Loucy (cell line): Measurements from ENCODE around the gene DGKB.

ENCODE experiments used
- H2AFZ ChIP-seq: fragments of 200-600 bp; sonication (generic); 2 replicates; pipeline ENCODE4 v1.6.0; 2016; ENCODE audit warnings: antibody characterized with exemption, mild to moderate bottlenecking, low read length, moderate library complexity
- H3F3A ChIP-seq: fragments of 200-600 bp; 2 replicates; pipeline ENCODE4 v1.6.0; 2016; ENCODE audit warnings: antibody characterized with exemption, low read depth, mild to moderate bottlenecking
- H3K27me3 ChIP-seq: fragments of 200-600 bp; sonication (generic); 2 replicates; pipeline ENCODE4 v1.6.1; 2014; ENCODE audit warnings: low read length, mild to moderate bottlenecking; ENCODE audit not compliant: insufficient read depth, poor library complexity, severe bottlenecking
- H3K36me3 ChIP-seq: fragments of 200-600 bp; sonication (generic); 2 replicates; pipeline ENCODE4 v1.6.1; 2016; ENCODE audit warnings: low read length; ENCODE audit not compliant: insufficient read depth
- H3K4me1 ChIP-seq: fragments of 200-600 bp; sonication (generic); 2 replicates; pipeline ENCODE4 v1.5.1; 2014; ENCODE audit warnings: low read length, mild to moderate bottlenecking; ENCODE audit not compliant: insufficient read depth, poor library complexity, severe bottlenecking
- H3K4me2 ChIP-seq: fragments of 200-600 bp; sonication (generic); 2 replicates; pipeline ENCODE4 v1.6.0; 2014; ENCODE audit warnings: antibody characterized with exemption, low read length, low read depth, mild to moderate bottlenecking; ENCODE audit not compliant: poor library complexity, severe bottlenecking
- H3K4me3 ChIP-seq: fragments of 200-600 bp; sonication (generic); 2 replicates; pipeline ENCODE4 v1.5.1; 2014; ENCODE audit warnings: low read length, mild to moderate bottlenecking, mixed read lengths; ENCODE audit not compliant: poor library complexity, severe bottlenecking
- H3K79me2 ChIP-seq: fragments of 200-600 bp; sonication (generic); 2 replicates; pipeline ENCODE4 v1.6.1; 2014; ENCODE audit warnings: low read length; ENCODE audit not compliant: insufficient read depth
- H3K9ac ChIP-seq: fragments of 200-600 bp; sonication (generic); 2 replicates; pipeline ENCODE4 v1.6.0; 2014; ENCODE audit warnings: mild to moderate bottlenecking, low read depth, low read length, moderate library complexity; ENCODE audit not compliant: poor library complexity, severe bottlenecking
- H3K9me2 ChIP-seq: fragments of 200-600 bp; sonication (generic); replicated peaks from 2 replicates; pipeline ENCODE4 v1.6.1; 2016; ENCODE audit warnings: low read depth, low read length, mixed read lengths
- H3K9me3 ChIP-seq: fragments of 200-600 bp; sonication (generic); 2 replicates; pipeline ENCODE4 v1.6.1; 2014; ENCODE audit warnings: mild to moderate bottlenecking, antibody characterized with exemption, low read length, low read depth; ENCODE audit not compliant: insufficient read depth
- H4K20me1 ChIP-seq: fragments of 200-600 bp; sonication (generic); 2 replicates; pipeline ENCODE4 v1.6.0; 2014; ENCODE audit warnings: antibody characterized with exemption, low read length, mild to moderate bottlenecking; ENCODE audit not compliant: insufficient read depth, poor library complexity, severe bottlenecking
- CTCF ChIP-seq: fragments of 200-600 bp; sonication (generic); conservative IDR thresholded peaks from 2 replicates; pipeline ENCODE4 v1.5.1; 2014; ENCODE audit warnings: mild to moderate bottlenecking, antibody characterized with exemption, low read length
- EZH2phosphoT487 ChIP-seq: fragments of 200-600 bp; IDR thresholded peaks from 2 replicates; pipeline ENCODE4 v1.6.1; 2018; ENCODE audit warnings: antibody characterized with exemption, mild to moderate bottlenecking, moderate library complexity, borderline replicate concordance

DGKB gene

DNA sequence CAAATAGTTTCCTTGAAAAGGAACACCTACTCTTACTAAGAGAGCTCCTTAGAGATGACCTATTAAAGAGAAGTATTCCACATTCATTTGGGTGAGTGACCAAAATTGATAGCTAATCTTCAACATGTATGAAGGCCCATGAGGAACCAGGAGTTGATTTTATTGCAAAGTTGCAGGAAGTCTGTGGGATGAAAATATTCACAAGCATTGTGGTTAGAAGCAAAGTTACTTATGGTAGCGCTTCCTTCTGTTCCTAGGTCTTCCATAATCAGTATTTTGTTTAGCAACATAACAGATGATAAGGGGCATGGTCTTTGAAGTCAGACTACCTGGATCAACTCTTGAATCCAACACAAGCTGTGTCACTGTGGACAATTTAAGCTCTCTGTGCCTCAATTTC is 164.5 kb downstream of the DGKB start:
- H3K9me3 ChIP-seq, result no peaks in the 10 kb centered on the region
- H2AFZ ChIP-seq, result no peak overlapping the region
- no peaks in the 10 kb centered on the region for H3F3A ChIP-seq
- H3K79me2 ChIP-seq, result no peaks in the 10 kb centered on the region
- no peaks in the 10 kb centered on the region for H4K20me1 ChIP-seq
- no peak for TF ChIP-seq CTCF
- TF ChIP-seq EZH2phosphoT487, result no peak
- H3K4me2 ChIP-seq, result no peak overlapping the region
- no peak overlapping the region for H3K4me3 ChIP-seq
- H3K4me1 ChIP-seq, result peaks cover 4% of the 10 kb centered on the region
- H3K9ac ChIP-seq, result no peak overlapping the region
- no peaks in the 10 kb centered on the region for H3K9me2 ChIP-seq
- H3K36me3 ChIP-seq, result no peaks in the 10 kb centered on the region
- no peaks in the 10 kb centered on the region for H3K27me3 ChIP-seq

- Histone ChIP-seq H3K9ac (no peak overlapping the region), H3K9me3 (no peaks in the 10 kb centered on the region), H3K79me2 (no peaks in the 10 kb centered on the region), H3K27me3 (no peaks in the 10 kb centered on the region), H3K4me3 (no peak overlapping the region), H3K4me2 (no peak overlapping the region), H3K36me3 (no peaks in the 10 kb centered on the region), H4K20me1 (no peaks in the 10 kb centered on the region), H3K4me1 (peaks cover 4% of the 10 kb centered on the region), H3K9me2 (no peaks in the 10 kb centered on the region), H3F3A (no peaks in the 10 kb centered on the region), H2AFZ (no peak overlapping the region)
- TF ChIP-seq EZH2phosphoT487, result no peak
- TF ChIP-seq CTCF, result peak; percentile 48
Observed at GRCh38 chr7:14734839-14735321, 167.7 kb downstream of the DGKB start.

DNA sequence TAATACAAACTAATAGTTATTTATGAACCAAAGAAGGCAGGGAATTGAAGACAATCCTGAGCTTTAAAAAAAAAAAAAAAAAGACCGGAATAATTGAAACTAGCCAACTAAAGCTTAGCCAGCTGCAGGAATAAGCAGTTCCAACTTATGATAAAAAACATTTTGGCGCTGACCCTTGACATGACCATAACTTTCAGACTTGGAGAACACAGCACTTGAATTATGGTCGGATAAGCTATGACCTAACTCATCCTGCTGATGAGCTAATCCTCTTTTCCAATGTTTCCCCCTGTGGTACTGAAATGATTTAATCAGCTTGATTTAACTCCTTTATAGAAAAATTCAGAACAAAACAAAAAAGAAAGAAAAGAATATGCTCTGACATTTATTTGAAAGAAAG is 181.8 kb downstream of the DGKB start:
- no peaks in the 10 kb centered on the region for H3K36me3 ChIP-seq
- no peak overlapping the region for H2AFZ ChIP-seq
- no peak overlapping the region for H3K4me3 ChIP-seq
- no peaks in the 10 kb centered on the region for H3K9me3 ChIP-seq
- no peak overlapping the region for H3K9ac ChIP-seq
- TF ChIP-seq EZH2phosphoT487, result no peak
- TF ChIP-seq CTCF, result no peak
- H3K9me2 ChIP-seq, result no peaks in the 10 kb centered on the region
- no peaks in the 10 kb centered on the region for H3K79me2 ChIP-seq
- H3F3A ChIP-seq, result no peaks in the 10 kb centered on the region
- no peak overlapping the region for H3K4me2 ChIP-seq
- H3K27me3 ChIP-seq, result no peaks in the 10 kb centered on the region
- H3K4me1 ChIP-seq, result no peaks in the 10 kb centered on the region
- H4K20me1 ChIP-seq, result no peaks in the 10 kb centered on the region
